Activated CD8-positive, alpha-beta memory T cell treated with anti-CD3 and anti-CD28 coated beads, Interleukin-2, amount 50 U/mL, for 24 hours (primary cell): ENCODE measurements around the gene HTR2B.
"Not testable (repeated sequence)": the region's sequence is repeated elsewhere in the genome, so short reads cannot be mapped to it uniquely, and the experiment has no call there.

Experiments used
- DNase-seq: peaks from one replicate; pipeline ENCODE4 v3.0.0-alpha.2; 2020; ENCODE audit errors: extremely low read depth

HTR2B gene

DNA sequence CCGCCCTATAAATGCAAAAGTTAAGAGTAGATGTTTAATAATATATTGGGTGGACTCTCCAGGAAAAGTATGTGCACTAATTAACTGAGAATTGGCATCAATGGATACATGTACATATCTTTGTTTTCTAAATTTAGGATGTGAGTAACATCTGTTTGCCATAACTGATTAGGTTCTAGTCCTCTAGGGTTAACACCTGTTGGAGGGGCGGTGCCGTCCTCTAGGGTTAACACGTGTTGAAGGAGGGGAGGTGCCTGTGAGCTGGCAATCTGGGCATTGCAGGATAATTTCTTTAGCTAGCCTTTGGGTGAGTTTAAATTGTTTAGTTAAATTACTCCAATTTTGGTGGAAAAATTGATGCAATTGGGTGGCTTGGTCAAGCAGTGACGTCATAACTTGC lies 30.9 kb downstream of the HTR2B start:
- no peak for DNase-seq

DNA sequence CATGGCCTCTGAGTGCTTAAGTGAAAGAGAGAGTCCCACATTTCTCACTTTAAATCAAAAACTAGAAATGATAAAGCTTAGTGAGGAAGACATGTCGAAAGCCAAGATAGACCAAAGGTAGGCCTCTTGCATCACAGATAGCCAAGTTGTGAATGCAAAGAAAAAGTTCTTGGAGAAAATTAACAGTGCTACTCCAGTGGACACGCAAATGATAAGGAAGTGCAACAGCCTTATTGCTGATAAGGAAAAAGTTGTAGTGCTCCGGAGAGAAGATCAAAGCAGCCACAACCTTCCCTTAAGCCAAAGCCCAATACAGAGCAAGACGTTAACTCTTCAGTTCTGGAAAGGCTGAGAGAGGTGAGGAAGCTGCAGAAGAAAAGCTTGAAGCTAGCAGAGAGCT lies 36.1 kb downstream of the HTR2B start:
- no peak for DNase-seq

DNA sequence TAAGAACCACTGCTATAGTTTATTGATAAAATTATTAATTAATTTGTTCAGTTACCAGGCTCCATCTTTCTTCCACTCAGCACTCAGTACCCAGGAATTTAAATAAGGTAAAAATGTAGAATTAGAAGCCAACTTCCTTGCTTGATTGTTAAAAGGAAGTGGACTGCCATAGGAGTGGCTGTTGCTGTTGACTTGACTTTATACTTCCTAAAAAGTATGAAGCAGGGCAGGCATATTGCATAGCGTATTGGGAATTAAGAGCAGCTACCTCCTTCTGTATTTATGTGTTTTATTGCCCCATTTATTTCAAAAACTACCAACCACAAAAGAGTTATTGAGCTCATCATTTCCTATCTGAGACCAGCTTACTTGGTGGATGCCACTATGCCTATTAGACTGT lies 40.3 kb downstream of the HTR2B start:
- DNase-seq = no peak

DNA sequence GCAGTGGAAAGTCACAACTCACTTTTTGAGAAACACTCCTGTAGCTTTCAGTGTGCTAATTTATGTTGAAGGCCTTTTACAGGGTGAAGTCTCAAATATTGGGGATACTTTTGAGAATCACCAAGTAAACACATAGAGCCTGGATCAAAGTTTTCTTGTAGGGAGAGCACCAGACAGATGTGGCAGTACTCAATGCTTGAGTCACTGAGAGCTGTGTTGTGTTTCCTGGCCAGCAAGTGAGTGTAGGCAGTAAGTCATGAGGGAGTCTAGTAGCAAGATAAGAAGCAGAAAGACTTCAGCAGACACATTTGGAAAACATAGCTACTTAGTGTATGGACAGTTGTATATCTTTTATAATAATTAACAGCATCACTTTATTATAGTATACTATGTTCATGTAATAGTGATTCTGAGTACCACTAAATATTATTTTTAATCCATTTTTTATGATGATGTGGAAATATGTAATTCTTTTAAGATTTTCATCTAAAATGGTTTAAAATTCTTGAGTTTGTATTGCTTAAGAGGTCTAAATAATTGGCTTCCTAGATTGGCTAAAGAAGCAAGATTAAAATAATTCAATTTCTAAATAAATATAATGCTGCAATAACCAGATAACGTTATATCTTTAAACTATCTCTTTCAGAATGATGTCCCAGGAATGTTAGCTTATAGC lies 55.3 kb downstream of the HTR2B start:
- no peak for DNase-seq

GRCh38 chr2:231068525-231069222 lies 56.2 kb downstream of the HTR2B start:
- DNase-seq = no peak

GRCh38 chr2:231067531-231067930 lies 57.3 kb downstream of the HTR2B start:
- DNase-seq = not testable (repeated sequence)

DNA sequence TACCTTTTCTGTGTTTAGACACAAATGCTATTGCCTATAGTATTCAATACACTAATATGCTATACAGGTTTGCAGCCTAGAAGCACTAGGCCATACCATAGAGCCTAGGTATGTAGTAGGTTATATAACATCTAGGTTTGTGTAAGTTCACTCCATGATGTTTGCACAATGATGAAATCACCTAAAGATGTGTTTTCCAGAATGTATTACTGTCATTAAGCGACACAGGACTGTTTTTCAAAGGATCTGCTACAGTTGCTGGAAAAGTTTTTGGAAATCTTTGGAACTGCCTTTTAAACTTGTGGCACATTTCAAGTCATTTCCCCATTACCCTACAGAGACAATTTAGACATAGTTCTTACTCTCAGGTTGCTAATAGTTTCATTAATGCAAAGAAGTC lies 58.9 kb downstream of the HTR2B start:
- no peak for DNase-seq

DNA sequence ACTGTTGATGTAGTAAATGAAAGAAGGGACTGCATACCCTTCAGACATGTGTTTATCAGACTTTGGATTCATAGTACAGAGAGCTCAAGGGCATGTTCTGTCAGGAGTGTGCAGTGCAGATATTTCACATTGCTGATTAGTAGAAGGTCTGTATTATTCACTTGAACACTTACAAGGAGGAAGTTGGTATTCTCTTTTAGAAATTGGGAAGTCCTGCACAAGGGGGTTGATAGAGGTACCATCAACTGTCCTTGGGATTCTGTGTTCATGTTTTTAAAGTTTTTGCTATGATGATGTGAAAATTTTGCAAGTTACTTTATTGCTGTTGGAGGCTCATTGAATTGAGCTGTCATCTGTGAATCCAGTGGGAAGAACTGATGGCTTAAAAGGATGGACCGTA lies 61.5 kb downstream of the HTR2B start:
- no peak for DNase-seq

- no peak for DNase-seq
Observed at GRCh38 chr2:231062776-231063175, 62.1 kb downstream of the HTR2B start.

- DNase-seq = no peak
Observed at GRCh38 chr2:231059756-231060155, 65.1 kb downstream of the HTR2B start.

DNA sequence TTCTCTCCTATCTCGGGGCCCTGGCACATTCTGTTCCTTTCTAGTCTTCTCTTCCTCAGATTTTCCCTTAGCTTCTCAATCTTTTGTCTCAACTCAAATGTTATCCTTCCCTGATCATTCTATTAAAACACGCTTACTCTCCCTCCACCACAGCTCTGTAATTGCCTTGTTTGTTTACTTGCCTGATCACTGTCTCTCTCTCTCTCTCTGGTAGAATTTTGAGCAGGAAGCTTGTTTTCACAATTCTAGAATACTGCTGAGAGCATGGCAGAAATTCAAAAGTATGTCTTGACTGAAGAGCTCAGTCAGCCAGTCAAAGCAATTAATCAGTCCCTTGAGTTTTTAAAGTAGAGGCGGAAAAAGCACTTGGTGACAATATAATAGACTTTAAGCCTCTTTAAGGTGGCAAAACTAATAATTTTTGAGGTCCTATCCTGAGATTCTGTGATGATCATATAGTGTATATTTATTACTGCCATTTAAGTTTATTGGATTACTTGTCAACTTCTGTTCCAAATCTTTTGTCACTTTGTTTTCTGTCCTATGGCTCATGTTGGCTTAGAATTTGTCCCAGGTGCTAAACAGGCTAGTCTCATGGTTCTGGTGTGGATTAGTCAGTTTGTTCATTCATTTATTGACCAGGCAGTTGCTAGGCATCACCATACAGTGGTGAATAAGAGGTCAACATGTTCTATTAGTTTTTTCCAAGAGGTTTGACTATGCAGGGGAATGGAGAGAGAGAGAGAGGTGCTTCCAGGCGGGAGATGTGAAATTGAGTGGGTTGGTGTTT lies 65.9 kb downstream of the HTR2B start:
- no peak for DNase-seq
